ENCODE data around the gene CUX1. TPM values are rescaled to one million over a fixed set of nuclear protein-coding genes. Genes with fewer than 3 reads are reported as not detected.

Gene CUX1
- total RNA-seq, 1 donor from 2014 or later: 40.5 TPM

GRCh38 chr7:101890749-101891523 is 73.5 kb downstream of the CUX1 start:
- no peak overlapping the region for H3K4me3 ChIP-seq (ENCODE audit: low read depth, low read length)
- TF ChIP-seq CTCF (IDR thresholded peaks at IDR 0.05; ENCODE audit: insufficient read depth, low read length, severe bottlenecking): no peak

DNA sequence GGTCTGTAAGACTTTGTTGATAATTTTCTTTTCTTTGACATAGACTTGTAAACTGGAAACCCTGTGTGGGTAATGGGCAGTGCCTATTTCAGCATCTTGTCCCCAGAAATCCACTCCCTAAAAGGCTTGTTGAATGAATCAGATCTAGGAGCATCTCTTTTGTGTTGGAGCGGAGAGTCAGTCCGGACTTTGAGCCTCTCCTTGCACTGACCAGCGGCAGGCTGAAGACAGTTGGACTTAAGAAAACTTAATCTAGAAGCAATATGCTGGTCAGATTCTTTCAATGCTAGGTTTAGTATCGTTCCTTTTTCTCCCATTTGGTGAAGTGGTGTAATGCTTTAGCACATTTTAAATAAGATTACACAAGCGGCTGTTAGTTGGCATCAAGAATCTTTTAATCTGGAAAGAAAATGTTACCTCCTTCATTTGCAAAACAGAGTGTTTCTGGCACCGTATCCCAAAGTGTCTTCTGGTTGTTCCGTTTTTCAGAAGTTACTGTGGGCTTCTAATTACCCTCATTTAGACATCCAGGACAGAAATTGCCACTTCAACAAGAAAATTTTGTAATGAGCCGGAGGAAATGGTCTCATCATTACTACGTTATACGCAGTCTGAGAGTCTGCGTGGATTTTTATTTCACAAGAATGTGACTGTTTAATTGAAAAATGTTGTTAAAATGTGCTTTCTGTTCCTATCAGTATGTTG is 74.7 kb downstream of the CUX1 start:
- no peak for FAIRE-seq
- H3K36me3 ChIP-seq (ENCODE audit: control insufficient read depth, insufficient read depth, low read length): no peaks in the 10 kb centered on the region
- no peak for DNase-seq (ENCODE audit: low read depth)
- no peaks in the 10 kb centered on the region for H3K27me3 ChIP-seq (ENCODE audit: control insufficient read depth, insufficient read depth, low read length)
- H3K4me3 ChIP-seq (ENCODE audit: low read depth, low read length): no peak overlapping the region
- TF ChIP-seq CTCF (IDR thresholded peaks at IDR 0.05; ENCODE audit: insufficient read depth, low read length, severe bottlenecking): no peak

More at GRCh38 chr7:101890749-101891523, 73.5 kb downstream of the CUX1 start:
- Histone ChIP-seq H3K36me3 (ENCODE audit: control insufficient read depth, insufficient read depth, low read length) (no peaks in the 10 kb centered on the region), H3K27me3 (ENCODE audit: control insufficient read depth, insufficient read depth, low read length) (no peaks in the 10 kb centered on the region)
- FAIRE-seq: no peak
- DNase-seq (ENCODE audit: low read depth): no peak

DNA sequence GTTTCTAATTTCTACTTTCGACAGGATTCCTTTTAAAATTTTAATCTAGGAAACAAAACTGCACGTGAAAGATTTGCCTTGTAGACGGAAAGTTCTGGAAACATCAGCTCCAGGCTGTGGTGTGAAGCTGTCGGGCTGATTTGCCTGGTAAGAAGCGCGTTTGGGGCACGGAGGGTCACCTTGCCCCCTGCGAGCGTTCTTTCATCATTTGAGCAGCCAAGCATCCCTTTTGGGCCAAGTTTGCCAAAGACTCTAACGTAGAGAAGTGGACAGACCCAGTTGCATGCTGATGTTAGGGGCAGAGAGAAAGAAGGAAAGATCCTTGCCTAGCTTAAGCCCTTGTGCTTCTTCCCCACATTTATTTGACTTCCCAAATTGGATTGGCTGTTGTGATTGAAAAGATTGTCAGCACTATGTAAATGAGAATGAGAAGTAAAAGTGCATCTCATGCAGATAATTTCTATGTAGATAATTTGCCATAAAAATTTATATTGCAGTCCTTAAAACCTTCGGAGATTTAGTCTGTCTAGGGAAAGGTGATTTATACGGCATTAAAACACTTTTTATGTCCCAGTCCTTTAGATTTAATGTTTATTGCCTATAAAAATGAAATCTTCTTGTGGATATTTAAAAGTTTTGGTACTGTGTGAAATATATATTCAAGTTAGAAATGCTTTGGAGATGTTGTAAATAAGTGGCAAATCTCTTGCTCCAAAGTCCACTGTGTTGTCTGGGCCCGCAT is 76.1 kb downstream of the CUX1 start:
- Histone ChIP-seq H3K4me3 (ENCODE audit: low read depth, low read length) (no peak overlapping the region), H3K36me3 (ENCODE audit: control insufficient read depth, insufficient read depth, low read length) (no peaks in the 10 kb centered on the region), H3K27me3 (ENCODE audit: control insufficient read depth, insufficient read depth, low read length) (no peaks in the 10 kb centered on the region)
- FAIRE-seq (peak; percentile 43), DNase-seq (ENCODE audit: low read depth) (no peak)
- no peak for TF ChIP-seq CTCF (IDR thresholded peaks at IDR 0.05; ENCODE audit: insufficient read depth, low read length, severe bottlenecking)

DNA sequence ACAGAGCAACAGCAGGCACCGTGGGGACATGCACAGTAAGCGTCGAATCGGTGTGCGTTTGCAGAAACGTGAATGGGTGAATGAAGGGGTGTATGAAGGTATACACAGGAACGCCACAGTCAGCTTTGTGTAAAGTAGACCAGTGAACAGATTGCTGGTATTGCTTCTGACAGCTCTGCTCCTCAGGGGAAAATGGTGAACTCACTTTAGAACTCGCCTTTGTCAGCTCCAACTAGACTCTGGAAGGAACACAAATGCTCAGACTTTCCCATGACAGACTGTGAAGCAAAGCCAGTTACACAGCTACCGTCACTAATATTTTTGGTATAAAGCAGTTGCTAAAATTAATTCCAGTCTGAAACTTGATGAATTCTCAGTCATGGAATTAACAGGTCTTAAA is 78.9 kb downstream of the CUX1 start:
- no peaks in the 10 kb centered on the region for H3K36me3 ChIP-seq (ENCODE audit: control insufficient read depth, insufficient read depth, low read length)
- no peak for DNase-seq (ENCODE audit: low read depth)
- no peak overlapping the region for H3K4me3 ChIP-seq (ENCODE audit: low read depth, low read length)
- no peak for TF ChIP-seq CTCF (IDR thresholded peaks at IDR 0.05; ENCODE audit: insufficient read depth, low read length, severe bottlenecking)
- no peaks in the 10 kb centered on the region for H3K27me3 ChIP-seq (ENCODE audit: control insufficient read depth, insufficient read depth, low read length)
- FAIRE-seq: no peak

GRCh38 chr7:101896941-101897340 is 79.5 kb downstream of the CUX1 start:
- Histone ChIP-seq H3K4me3 (ENCODE audit: low read depth, low read length) (no peak overlapping the region), H3K36me3 (ENCODE audit: control insufficient read depth, insufficient read depth, low read length) (no peaks in the 10 kb centered on the region), H3K27me3 (ENCODE audit: control insufficient read depth, insufficient read depth, low read length) (no peaks in the 10 kb centered on the region)
- no peak for TF ChIP-seq CTCF (IDR thresholded peaks at IDR 0.05; ENCODE audit: insufficient read depth, low read length, severe bottlenecking)
- FAIRE-seq: no peak
- no peak for DNase-seq (ENCODE audit: low read depth)
